Activated CD8-positive, alpha-beta memory T cell treated with anti-CD3 and anti-CD28 coated beads, Interleukin-2, amount 50 U/mL, for 4 hours (primary cell): ENCODE results near the gene TREML4.
A peak's percentile ranks its signal among the peaks of the same experiment; 100 is the strongest.
"Not testable (repeated sequence)": the region's sequence is repeated elsewhere in the genome, so short reads cannot be mapped to it uniquely, and the experiment has no call there.

ENCODE experiments used
- DNase-seq: peaks from one replicate; pipeline ENCODE4 v3.0.0-alpha.2; 2020

The TREML4 gene, protein sequence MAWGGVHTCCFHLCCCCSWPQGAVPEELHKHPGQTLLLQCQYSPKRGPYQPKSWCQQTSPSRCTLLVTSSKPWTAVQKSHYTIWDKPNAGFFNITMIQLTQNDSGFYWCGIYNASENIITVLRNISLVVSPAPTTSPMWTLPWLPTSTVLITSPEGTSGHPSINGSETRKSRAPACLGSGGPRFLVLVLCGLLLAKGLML

GRCh38 chr6:41228096-41228495, at the start of gene TREML4:
TREML4 (plus strand) TSS chr6:41228349; CDS start chr6:41228428, 79 bp downstream.
- no peak for DNase-seq

- DNase-seq: no peak
Measured at GRCh38 chr6:41179163-41179562, 49.0 kb upstream of the TREML4 start.

DNA sequence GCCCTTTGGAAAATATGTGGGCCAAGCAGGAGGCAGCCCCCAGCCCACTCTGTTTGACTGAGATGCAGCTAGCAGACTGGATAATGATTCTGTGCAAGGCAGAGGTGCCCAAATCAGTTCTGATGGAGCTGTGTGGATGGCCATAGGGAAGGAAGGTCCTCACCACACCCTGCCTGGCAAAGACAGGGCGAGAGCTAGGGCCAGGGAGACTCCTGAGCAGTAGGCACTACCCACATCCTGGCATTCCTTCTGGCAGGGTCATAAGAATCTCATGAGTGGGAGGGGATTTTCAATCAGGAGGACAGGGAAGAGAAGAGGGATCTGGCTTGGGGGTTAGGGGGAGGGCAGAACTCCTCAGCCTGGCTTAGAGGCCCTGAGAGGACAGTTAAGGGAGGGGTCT, 46.6 kb upstream of the TREML4 start:
- DNase-seq: no peak

- DNase-seq: no peak
Measured at GRCh38 chr6:41182069-41183034, 45.8 kb upstream of the TREML4 start.

GRCh38 chr6:41184761-41185160, 43.4 kb upstream of the TREML4 start:
- no peak for DNase-seq

DNA sequence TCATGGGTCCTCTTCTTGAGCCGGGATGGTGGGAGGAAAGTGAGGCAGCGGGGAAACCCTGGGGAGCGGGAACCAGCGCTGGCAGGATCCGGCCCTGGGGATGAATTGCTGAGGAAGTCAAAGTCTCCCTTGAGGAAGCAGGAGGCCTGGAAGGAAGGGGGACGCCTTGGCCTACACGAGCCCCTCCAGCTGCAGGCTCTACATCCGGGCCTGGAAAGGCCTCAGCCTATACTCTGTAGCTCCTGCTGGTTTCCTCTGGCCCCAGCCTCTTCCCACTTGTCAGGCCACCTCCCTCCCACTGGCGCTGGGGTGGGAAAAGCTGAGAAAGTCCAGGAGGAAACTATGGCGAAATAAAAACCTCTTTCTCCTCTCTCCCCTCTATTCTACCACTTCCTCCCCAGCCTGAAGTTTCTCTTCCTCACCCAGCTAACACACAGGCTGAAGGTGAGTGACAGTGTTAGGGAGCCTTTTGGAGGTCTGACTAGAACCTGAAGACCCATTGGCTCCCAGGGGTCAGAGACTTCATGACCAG, 42.1 kb upstream of the TREML4 start:
- DNase-seq: no peak

DNA sequence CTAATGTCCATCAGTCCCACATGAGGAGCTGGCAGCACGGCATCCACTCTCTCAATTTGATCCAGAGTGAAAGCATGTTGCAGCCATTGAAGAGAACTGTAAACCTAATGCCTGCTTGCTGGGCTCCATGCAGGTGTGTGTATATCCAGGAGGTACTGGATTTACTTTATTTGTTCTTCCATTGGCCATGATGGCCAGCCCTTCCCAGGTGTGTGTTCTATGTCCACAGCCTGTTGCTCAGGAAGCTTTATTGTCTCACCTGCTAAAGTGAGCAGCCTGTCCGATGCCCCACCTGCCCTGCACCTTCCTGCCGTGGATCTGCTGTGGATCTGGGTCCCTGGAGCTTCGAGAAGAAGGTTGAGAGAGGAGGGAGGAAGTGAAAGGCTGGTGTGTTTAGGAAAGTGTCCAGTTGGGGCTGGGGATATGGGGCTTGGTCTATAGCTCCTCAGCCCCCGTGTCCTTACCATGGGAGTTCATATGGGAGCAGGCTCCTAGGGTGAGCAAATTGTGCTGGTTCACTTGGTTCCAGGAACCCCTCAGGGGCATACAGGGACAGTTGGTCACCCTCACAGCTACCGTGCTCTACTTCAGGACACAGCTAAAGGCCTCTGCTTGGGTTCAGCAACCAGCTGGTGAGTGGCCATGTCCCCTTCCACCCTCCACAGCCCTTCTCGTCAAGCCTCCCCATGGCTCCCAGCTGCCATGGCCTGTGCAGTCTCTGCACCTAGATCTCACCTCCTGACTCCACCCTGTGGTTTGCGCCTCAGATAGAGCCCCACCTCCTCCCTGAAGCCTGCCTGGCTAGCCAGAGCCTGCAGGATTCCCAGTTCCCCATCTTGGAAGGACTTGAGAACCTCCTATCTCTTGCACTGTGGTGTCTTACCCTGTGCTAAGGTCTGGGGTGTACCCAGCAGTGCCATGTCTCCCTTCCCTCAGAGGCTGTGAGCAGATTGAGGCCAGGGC, 39.9 kb upstream of the TREML4 start:
- DNase-seq: no peak

- DNase-seq: not testable (repeated sequence)
Measured at GRCh38 chr6:41189046-41189445, 39.1 kb upstream of the TREML4 start.

GRCh38 chr6:41189967-41190366, 38.2 kb upstream of the TREML4 start:
- no peak for DNase-seq

- DNase-seq: no peak
Measured at GRCh38 chr6:41190791-41191190, 37.4 kb upstream of the TREML4 start.

GRCh38 chr6:41191569-41191968, 36.6 kb upstream of the TREML4 start:
- peak; percentile 41 for DNase-seq

DNA sequence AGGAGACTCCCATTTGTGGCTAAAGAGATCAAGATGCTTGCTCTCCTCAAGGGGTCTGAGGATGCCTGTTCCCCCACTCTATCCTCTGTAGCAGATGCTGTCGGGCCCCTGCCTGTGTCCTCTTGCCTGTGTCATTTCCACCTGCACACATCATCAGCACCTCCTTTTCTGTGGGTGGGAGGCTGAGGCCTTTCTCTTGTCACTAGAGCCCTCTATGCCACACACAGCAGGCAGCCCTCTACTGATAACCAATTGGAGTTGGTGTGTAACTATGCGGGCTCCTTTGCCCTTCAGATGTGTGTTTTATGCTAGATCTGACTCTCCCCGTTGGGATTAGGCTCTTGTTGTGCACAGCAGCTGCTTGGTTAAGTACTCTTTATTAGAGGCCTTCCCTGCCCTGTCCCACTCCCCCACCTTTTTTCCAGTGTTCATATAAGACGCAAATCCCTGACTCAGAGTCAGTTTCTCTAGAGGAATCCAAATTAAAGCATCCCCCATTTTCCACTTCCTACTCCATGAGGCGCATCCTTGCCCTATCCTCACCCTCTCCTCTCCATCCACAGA, 34.9 kb upstream of the TREML4 start:
- DNase-seq: no peak

GRCh38 chr6:41193884-41194283, 34.3 kb upstream of the TREML4 start:
- DNase-seq: no peak

DNA sequence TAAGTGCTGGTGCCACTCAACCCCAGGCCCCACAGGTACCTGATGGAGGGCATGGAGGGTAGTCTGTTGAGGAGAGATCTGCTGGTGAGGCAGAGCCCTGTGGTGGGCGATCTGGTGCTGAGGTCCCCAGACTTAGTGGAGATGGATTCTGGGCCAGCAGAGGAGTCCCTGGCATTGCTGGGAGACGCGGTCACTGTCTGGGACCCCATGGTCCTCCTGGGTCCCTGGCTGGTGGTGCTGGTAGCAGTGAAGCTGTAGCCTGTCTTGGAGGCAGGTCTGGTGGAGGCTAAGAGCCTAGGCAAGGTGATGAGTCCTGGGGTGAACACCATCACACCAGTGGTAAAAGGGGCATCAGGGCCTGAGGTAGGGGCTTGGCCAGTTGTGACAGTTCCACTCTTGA, 33.8 kb upstream of the TREML4 start:
- DNase-seq: no peak

- DNase-seq: no peak
Measured at GRCh38 chr6:41197234-41197633, 30.9 kb upstream of the TREML4 start.

GRCh38 chr6:41199552-41200246, 28.4 kb upstream of the TREML4 start:
- no peak for DNase-seq

DNA sequence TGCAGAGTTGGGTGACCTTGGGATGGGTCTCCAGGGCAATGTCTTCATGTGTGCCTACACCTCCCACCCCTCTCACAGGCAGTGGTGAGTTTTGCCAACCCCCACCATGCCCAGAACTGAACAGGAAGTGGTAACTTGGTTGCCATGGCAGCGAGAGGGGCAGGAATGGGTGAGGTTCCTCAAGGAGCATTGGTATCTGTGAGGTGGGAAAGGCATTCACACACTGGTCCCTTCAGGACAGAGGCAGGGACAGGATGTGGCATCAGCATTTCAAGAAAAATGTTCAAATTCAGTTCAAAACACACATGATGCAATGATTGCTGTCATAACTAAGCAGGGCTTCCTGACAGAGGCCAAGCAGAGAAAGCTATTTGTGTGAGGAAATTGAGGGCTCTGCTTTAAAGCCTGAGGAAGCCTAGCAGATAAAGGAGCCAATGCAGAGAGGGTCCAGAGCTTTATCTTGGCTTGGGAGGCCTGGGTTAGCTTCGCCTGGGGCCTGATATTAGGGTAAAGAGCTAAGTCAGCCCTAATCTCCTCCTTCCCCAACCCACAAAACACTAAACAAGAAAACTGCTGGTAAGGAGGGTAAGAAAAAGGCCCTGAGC, 27.8 kb upstream of the TREML4 start:
- DNase-seq: peak; percentile 37

DNA sequence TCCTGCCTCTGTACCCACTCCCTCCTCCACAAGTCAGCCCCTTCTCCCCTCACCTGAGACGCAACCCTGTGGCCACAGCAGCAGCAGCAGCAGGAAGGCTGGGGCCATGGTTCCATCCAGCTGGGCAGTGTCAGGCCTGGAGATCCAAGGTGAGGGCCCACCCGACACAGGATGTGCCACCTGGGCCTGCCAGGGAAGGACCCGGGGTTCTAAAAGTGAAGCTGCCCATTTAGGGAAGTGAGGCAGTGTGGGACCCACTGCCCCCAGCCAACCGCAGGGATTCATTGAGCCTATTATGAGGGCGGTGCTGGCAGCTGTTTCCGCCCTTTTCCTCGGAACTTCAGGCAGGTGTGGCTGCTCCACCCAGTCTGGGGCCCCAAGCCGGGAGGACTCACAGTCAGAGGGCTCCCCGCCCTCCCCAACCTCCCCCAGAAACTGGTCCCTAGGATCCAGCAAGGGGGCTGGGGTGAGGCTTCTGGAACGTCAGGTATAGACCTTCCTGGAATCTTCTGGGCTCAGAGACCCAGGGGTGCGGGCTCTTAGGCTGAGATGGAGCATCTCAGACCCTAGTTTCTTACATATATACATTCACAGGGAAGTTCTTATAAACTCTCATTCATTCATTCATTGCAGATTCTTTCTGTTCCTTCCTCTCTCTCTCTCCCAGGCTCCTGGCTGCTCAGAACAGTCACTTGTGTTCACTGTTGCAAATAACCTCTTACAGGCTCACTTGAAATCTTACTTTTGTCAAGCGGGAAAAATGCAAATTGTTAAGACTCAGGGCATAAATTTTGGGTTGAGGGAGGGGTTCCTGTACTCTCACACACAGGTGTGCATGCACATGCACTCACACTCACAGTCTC, 27.0 kb upstream of the TREML4 start, which contains the start of gene TREML2:
TSS of gene TREML2 (minus strand) at position 249 of the 863 bp plus-strand sequence. CDS start at position 108, 141 bp downstream.
- DNase-seq: no peak

DNA sequence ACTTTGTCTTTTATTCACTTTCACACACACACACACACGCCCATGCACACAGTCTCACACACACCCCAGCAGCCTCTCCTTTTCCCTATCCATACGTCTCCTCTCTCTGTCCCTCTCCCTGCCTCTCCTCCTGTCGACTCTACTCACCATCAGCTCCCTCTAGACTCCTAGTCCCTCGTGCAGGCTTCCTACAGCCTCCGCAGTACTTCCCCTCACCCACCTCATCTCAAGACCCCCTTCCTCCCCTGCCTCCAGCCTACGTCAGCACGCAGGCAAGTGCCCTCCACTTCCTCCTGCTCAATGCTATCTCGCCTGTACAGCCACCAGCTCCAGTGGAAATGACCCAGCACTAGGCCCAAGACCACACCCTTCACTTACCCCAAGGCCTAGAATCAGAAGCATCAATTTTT, 26.4 kb upstream of the TREML4 start:
- DNase-seq: no peak

DNA sequence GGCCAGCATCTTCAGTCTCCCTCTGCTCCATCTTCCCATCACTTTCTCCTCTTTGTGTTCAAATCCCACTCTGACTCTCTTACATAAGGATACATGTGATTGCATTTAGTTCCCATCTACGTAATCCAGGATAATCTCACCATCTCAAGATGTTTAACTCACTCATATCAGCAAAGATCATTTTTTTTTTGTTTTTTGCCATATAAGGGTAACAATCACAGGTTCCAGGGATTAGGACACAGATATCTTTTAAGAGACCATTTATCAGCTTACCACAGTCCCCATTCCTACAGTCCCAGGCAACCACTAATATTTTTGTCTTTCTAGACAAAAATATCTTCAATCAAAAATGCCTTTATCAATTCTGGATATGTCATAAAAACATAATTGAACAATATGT, 24.0 kb upstream of the TREML4 start:
- DNase-seq: no peak
